ENCODE results near the gene DMKN. TPM values are rescaled to one million over a fixed set of nuclear protein-coding genes. Genes with fewer than 3 reads are reported as not detected.
"Not testable (repeated sequence)": the region's sequence is repeated elsewhere in the genome, so short reads cannot be mapped to it uniquely, and the experiment has no call there.

DMKN gene
- total RNA-seq, 2 experiments from 2014 or later = 2.1 to 2.4 TPM

GRCh38 chr19:35487656-35488182, 25.7 kb downstream of the DMKN start:
- intact Hi-C loops (cut with micrococcal nuclease) = no loop called here
- Mint-ChIP-seq H3K4me1 (ENCODE audit: low read depth) (peaks cover 11% of the 10 kb centered on the region), H3K9me3 (no peaks in the 10 kb centered on the region), H3K36me3 (no peaks in the 10 kb centered on the region), H3K4me3 (no peak overlapping the region), H3K27ac (no peak overlapping the region), H3K27me3 (no peaks in the 10 kb centered on the region)
- POLR2A ChIA-PET = no interaction called here
- CTCF ChIA-PET = interaction anchor here (0.6 to 3.4 kb wide), 6 partner anchors 8 to 1253 kb away, joined by 3 to 19 read pairs (median 8); no protein-coding TSS in a partner anchor
- DNase-seq = no peak

GRCh38 chr19:35486268-35486708, 27.2 kb downstream of the DMKN start:
- H3K27ac Mint-ChIP-seq = no peak overlapping the region
- intact Hi-C loops (cut with micrococcal nuclease) = no loop called here
- peaks cover 11% of the 10 kb centered on the region for H3K4me1 Mint-ChIP-seq (ENCODE audit: low read depth)
- DNase-seq = no peak
- H3K27me3 Mint-ChIP-seq = no peaks in the 10 kb centered on the region
- POLR2A ChIA-PET = no interaction called here
- CTCF ChIA-PET = interaction anchor here (0.6 to 3.4 kb wide), 7 partner anchors 9 to 133 kb away, joined by 3 to 19 read pairs (median 5); no protein-coding TSS in a partner anchor
- H3K9me3 Mint-ChIP-seq = no peaks in the 10 kb centered on the region
- H3K36me3 Mint-ChIP-seq = no peaks in the 10 kb centered on the region
- H3K4me3 Mint-ChIP-seq = no peak overlapping the region

- intact Hi-C loops (cut with micrococcal nuclease) = no loop called here
- no peaks in the 10 kb centered on the region for H3K9me3 Mint-ChIP-seq
- no peaks in the 10 kb centered on the region for H3K27me3 Mint-ChIP-seq
- peak; percentile 47 for DNase-seq
- peaks cover 11% of the 10 kb centered on the region for H3K4me1 Mint-ChIP-seq (ENCODE audit: low read depth)
- H3K36me3 Mint-ChIP-seq = no peaks in the 10 kb centered on the region
- ChIA-PET CTCF (interaction anchor here (1.9 to 3.4 kb wide), 2 partner anchors 11 kb away, joined by 6 to 19 read pairs; no protein-coding TSS in a partner anchor), POLR2A (no interaction called here)
- H3K27ac Mint-ChIP-seq = peak overlapping the region; percentile 23
- H3K4me3 Mint-ChIP-seq = no peak overlapping the region
Measured at GRCh38 chr19:35484252-35485036, 29.0 kb downstream of the DMKN start.

GRCh38 chr19:35483089-35483488, 30.4 kb downstream of the DMKN start:
- Mint-ChIP-seq H3K4me1 (ENCODE audit: low read depth) (peaks cover 11% of the 10 kb centered on the region), H3K27me3 (no peaks in the 10 kb centered on the region), H3K27ac (no peak overlapping the region), H3K36me3 (no peaks in the 10 kb centered on the region), H3K4me3 (no peak overlapping the region), H3K9me3 (no peaks in the 10 kb centered on the region)
- intact Hi-C loops (cut with micrococcal nuclease) = no loop called here
- POLR2A ChIA-PET = interaction anchor here (0.6 kb wide), 1 partner anchor 108 kb away, joined by 3 read pairs; no protein-coding TSS in a partner anchor
- CTCF ChIA-PET = interaction anchor here (1.9 kb wide), 1 partner anchor 12 kb away, joined by 6 read pairs; no protein-coding TSS in a partner anchor
- peak; percentile 48 for DNase-seq

- CTCF ChIA-PET = interaction anchor here (0.7 to 1.5 kb wide), 5 partner anchors 16 to 126 kb away, joined by 3 to 6 read pairs (median 4); partner anchors contain the start of gene FFAR2
- intact Hi-C loops (cut with micrococcal nuclease) = no loop called here
- POLR2A ChIA-PET = interaction anchor here (1.0 kb wide), 1 partner anchor 31 kb away, joined by 3 read pairs; no protein-coding TSS in a partner anchor
Measured at GRCh38 chr19:35478794-35479677, 34.4 kb downstream of the DMKN start.

GRCh38 chr19:35476149-35476548, 37.3 kb downstream of the DMKN start:
- peak; percentile 40 for DNase-seq
- Mint-ChIP-seq H3K4me3 (no peak overlapping the region), H3K27ac (no peak overlapping the region), H3K4me1 (ENCODE audit: low read depth) (no peaks in the 10 kb centered on the region), H3K27me3 (no peaks in the 10 kb centered on the region), H3K9me3 (no peaks in the 10 kb centered on the region), H3K36me3 (no peaks in the 10 kb centered on the region)
- intact Hi-C loops (cut with micrococcal nuclease) = no loop called here
- ChIA-PET CTCF (interaction anchor here (0.9 kb wide), 1 partner anchor 19 kb away, joined by 3 read pairs; no protein-coding TSS in a partner anchor), POLR2A (no interaction called here)

More at GRCh38 chr19:35478794-35479677, 34.4 kb downstream of the DMKN start:
- H3K4me3 Mint-ChIP-seq = no peak overlapping the region
- peaks cover 1% of the 10 kb centered on the region for H3K4me1 Mint-ChIP-seq (ENCODE audit: low read depth)
- H3K9me3 Mint-ChIP-seq = no peaks in the 10 kb centered on the region
- DNase-seq = no peak
- no peaks in the 10 kb centered on the region for H3K27me3 Mint-ChIP-seq
- no peak overlapping the region for H3K27ac Mint-ChIP-seq
- H3K36me3 Mint-ChIP-seq = no peaks in the 10 kb centered on the region

- H3K9me3 Mint-ChIP-seq; H3K4me3 Mint-ChIP-seq; CTCF ChIA-PET; H3K27me3 Mint-ChIP-seq; H3K4me1 Mint-ChIP-seq (ENCODE audit: low read depth); intact Hi-C loops (cut with micrococcal nuclease); DNase-seq; POLR2A ChIA-PET; H3K36me3 Mint-ChIP-seq; H3K27ac Mint-ChIP-seq: not testable (repeated sequence)
Measured at GRCh38 chr19:35474594-35474993, 38.9 kb downstream of the DMKN start.

GRCh38 chr19:35474104-35474503, 39.3 kb downstream of the DMKN start:
- Mint-ChIP-seq H3K4me3 (no peak overlapping the region), H3K36me3 (no peaks in the 10 kb centered on the region), H3K27me3 (no peaks in the 10 kb centered on the region), H3K27ac (no peak overlapping the region), H3K4me1 (ENCODE audit: low read depth) (no peaks in the 10 kb centered on the region), H3K9me3 (no peaks in the 10 kb centered on the region)
- ChIA-PET CTCF (interaction anchor here (0.7 to 1.8 kb wide), 2 partner anchors 14 to 121 kb away, joined by 3 to 10 read pairs; no protein-coding TSS in a partner anchor), POLR2A (no interaction called here)
- DNase-seq = no peak
- intact Hi-C loops (cut with micrococcal nuclease) = no loop called here

- intact Hi-C loops (cut with micrococcal nuclease) = no loop called here
- peaks cover 2% of the 10 kb centered on the region for H3K4me1 Mint-ChIP-seq (ENCODE audit: low read depth)
- no peaks in the 10 kb centered on the region for H3K9me3 Mint-ChIP-seq
- no peak overlapping the region for H3K27ac Mint-ChIP-seq
- ChIA-PET POLR2A (no interaction called here), CTCF (interaction anchor here (0.6 to 2.1 kb wide), 3 partner anchors 9 to 832 kb away, joined by 4 to 11 read pairs (median 4); no protein-coding TSS in a partner anchor)
- no peaks in the 10 kb centered on the region for H3K36me3 Mint-ChIP-seq
- no peak overlapping the region for H3K4me3 Mint-ChIP-seq
- no peaks in the 10 kb centered on the region for H3K27me3 Mint-ChIP-seq
- no peak for DNase-seq
Measured at GRCh38 chr19:35471946-35472345, 41.5 kb downstream of the DMKN start.

- H3K36me3 Mint-ChIP-seq; H3K27ac Mint-ChIP-seq; intact Hi-C loops (cut with micrococcal nuclease); POLR2A ChIA-PET; H3K9me3 Mint-ChIP-seq; H3K27me3 Mint-ChIP-seq; DNase-seq; H3K4me3 Mint-ChIP-seq; H3K4me1 Mint-ChIP-seq (ENCODE audit: low read depth): not testable (repeated sequence)
- CTCF ChIA-PET = interaction anchor here (6.0 kb wide), 1 partner anchor 117 kb away, joined by 101 read pairs; no protein-coding TSS in a partner anchor
Measured at GRCh38 chr19:35471075-35471474, 42.4 kb downstream of the DMKN start.

- Mint-ChIP-seq H3K4me1 (ENCODE audit: low read depth) (peaks cover 2% of the 10 kb centered on the region), H3K4me3 (no peak overlapping the region), H3K27ac (no peak overlapping the region), H3K9me3 (no peaks in the 10 kb centered on the region), H3K27me3 (no peaks in the 10 kb centered on the region), H3K36me3 (no peaks in the 10 kb centered on the region)
- CTCF ChIA-PET = interaction anchor here (0.6 to 6.0 kb wide), 4 partner anchors 10 to 142 kb away, joined by 3 to 101 read pairs (median 4); partner anchors contain the start of gene CD22
- DNase-seq = no peak
- POLR2A ChIA-PET = interaction anchor here (1.0 to 1.2 kb wide), 2 partner anchors 117 to 195 kb away, joined by 3 read pairs; no protein-coding TSS in a partner anchor
- intact Hi-C loops (cut with micrococcal nuclease) = no loop called here
Measured at GRCh38 chr19:35470128-35470527, 43.3 kb downstream of the DMKN start.
